Fibroblast of lung (primary cell): ENCODE measurements around the gene ATP9B. TPM values are rescaled to one million over a fixed set of nuclear protein-coding genes. Genes with fewer than 3 reads are reported as not detected.

Source experiments
- DNase-seq, 2 donors: peaks; one replicate each; pipeline versions ENCODE4 v3.0.0 to v3.0.0-alpha.2; 2010; ENCODE audit warnings: low read depth in 2 of 2
- H2AFZ ChIP-seq: 2 replicates; pipeline ENCODE4 v1.5.1; 2012; ENCODE audit warnings: low read length, control low read depth, inconsistent platforms
- H3K27ac ChIP-seq: 2 replicates; pipeline ENCODE4 v1.5.1; 2011; ENCODE audit warnings: low read length, control low read depth; ENCODE audit not compliant: insufficient read depth
- H3K27me3 ChIP-seq: 2 replicates; pipeline ENCODE4 v1.5.1; 2011; ENCODE audit warnings: mild to moderate bottlenecking, low read length; ENCODE audit not compliant: control insufficient read depth, insufficient read depth
- H3K36me3 ChIP-seq: 2 replicates; pipeline ENCODE4 v1.5.1; 2011; ENCODE audit warnings: low read length; ENCODE audit not compliant: control insufficient read depth, insufficient read depth
- H3K4me1 ChIP-seq: 2 replicates; pipeline ENCODE4 v1.5.1; 2011; ENCODE audit warnings: low read length; ENCODE audit not compliant: control insufficient read depth, insufficient read depth; ENCODE audit errors: extremely low read depth
- H3K4me2 ChIP-seq: 2 replicates; pipeline ENCODE4 v1.5.1; 2011; ENCODE audit warnings: low read length, control low read depth; ENCODE audit not compliant: insufficient read depth; ENCODE audit errors: extremely low read depth
- H3K4me3 ChIP-seq, 4 experiments: fragments of 200-600 bp in 1 of 4; sonication (generic) in 1 of 4; replicated peaks in 1 of 4; 2 replicates each; pipeline ENCODE4 v1.5.1; 2011 to 2016; ENCODE audit warnings: low read length in 4 of 4, low read depth in 3 of 4, mild to moderate bottlenecking in 3 of 4, control low read depth in 2 of 4, inconsistent platforms in 1 of 4, mixed read lengths in 1 of 4; ENCODE audit not compliant: insufficient read depth in 1 of 4; ENCODE audit errors: control extremely low read depth in 1 of 4
- H3K79me2 ChIP-seq: 2 replicates; pipeline ENCODE4 v1.5.1; 2012; ENCODE audit warnings: mild to moderate bottlenecking, low read length, inconsistent platforms; ENCODE audit not compliant: control insufficient read depth, insufficient read depth
- H3K9ac ChIP-seq: 2 replicates; pipeline ENCODE4 v1.5.1; 2011; ENCODE audit warnings: mild to moderate bottlenecking, low read length, control low read depth; ENCODE audit not compliant: insufficient read depth
- H3K9me3 ChIP-seq: 2 replicates; pipeline ENCODE4 v1.5.1; 2012; ENCODE audit warnings: low read depth, low read length; ENCODE audit not compliant: control insufficient read depth, insufficient read depth
- H4K20me1 ChIP-seq: 2 replicates; pipeline ENCODE4 v1.5.1; 2011; ENCODE audit warnings: low read length; ENCODE audit not compliant: control insufficient read depth, insufficient read depth; ENCODE audit errors: extremely low read depth
- CTCF ChIP-seq, 2 donors: IDR thresholded peaks in 1 of 2; conservative IDR thresholded peaks in 1 of 2; 1 replicate in 1 of 2; 2 replicates in 1 of 2; pipeline ENCODE4 v1.5.1; 2011 to 2012; ENCODE audit warnings: low read length in 2 of 2, control low read depth in 1 of 2, inconsistent platforms in 1 of 2, low read depth in 1 of 2, mild to moderate bottlenecking in 1 of 2
- EZH2 ChIP-seq: IDR thresholded peaks from 2 replicates; pipeline ENCODE4 v1.5.1; 2012; ENCODE audit warnings: low read length, control low read depth, mild to moderate bottlenecking; ENCODE audit errors: missing control alignments
- polyA plus RNA-seq, 2 donors: library from polyadenylated mRNA; depleted of rRNA in 1 of 2; stranded (reverse) in 1 of 2; unstranded in 1 of 2; fragments of >200 nt; gene quantifications; 2 replicates each; pipeline ENCODE4 v1.2.1, GENCODE V29; 2011 to 2012; ENCODE audit warnings: missing spikeins in 1 of 2
- total RNA-seq: library from RNA; depleted of rRNA; stranded (reverse); fragments of >200 nt; gene quantifications from 2 replicates; pipeline ENCODE4 v1.2.1, GENCODE V29; 2014

Gene ATP9B
- total and polyA plus RNA-seq, 2 donors (not counting 1 experiment from before 2014, with no cell fraction given): 11.2 to 27.7 TPM

DNA sequence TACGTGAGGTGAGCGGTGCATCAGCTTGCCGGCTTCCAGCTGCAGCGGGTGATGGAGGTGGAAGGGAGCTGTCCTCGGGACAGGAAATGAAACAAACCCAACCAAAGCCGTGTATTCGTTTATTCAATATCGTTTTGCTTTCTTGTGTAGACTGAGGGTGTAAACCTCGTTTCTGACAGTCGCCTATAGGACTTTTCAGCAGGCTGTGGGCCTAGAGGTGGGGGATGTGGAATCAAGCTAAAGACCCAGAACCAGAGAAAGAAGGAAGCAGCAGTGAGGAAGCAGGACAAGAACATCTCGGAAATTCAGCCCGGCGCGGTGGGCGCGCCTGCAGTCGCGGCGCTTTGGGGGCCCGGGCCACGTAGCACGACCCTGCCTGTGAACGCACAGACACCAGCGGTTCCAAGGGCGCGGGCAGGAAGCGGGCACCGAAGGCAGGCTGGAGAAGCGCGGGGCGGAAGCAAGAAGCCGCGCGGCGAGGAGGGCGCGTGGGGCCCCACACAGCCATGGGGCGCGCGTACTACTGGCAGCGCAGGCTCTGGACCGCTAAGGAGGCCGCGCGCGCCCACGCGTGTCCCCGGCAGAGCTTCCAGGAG is 755 bp upstream of the ATP9B start:
- peak overlapping the region; percentile 79 for H3K4me2 ChIP-seq
- peak overlapping the region; percentile 81 for H2AFZ ChIP-seq
- no peaks in the 10 kb centered on the region for H3K36me3 ChIP-seq
- H4K20me1 ChIP-seq: no peaks in the 10 kb centered on the region
- no peaks in the 10 kb centered on the region for H3K4me1 ChIP-seq
- DNase-seq: peak; percentile 16
- H3K9me3 ChIP-seq: no peaks in the 10 kb centered on the region
- TF ChIP-seq CTCF (conservative IDR thresholded peaks at IDR 0.05 in 1 of 2, IDR thresholded peaks at IDR 0.05 in 1 of 2; ENCODE audit: low read depth in 1 of 2, low read length in 2 of 2): no peak
- no peak for TF ChIP-seq EZH2
- peak overlapping the region; percentile 43 to 91 (median 54) for H3K4me3 ChIP-seq
- H3K79me2 ChIP-seq: peaks cover 14% of the 10 kb centered on the region
- H3K9ac ChIP-seq: peak overlapping the region; percentile 66
- H3K27me3 ChIP-seq: no peaks in the 10 kb centered on the region
- H3K27ac ChIP-seq: peak overlapping the region; percentile 68

- peaks cover 19% of the 10 kb centered on the region for H3K79me2 ChIP-seq
- H3K4me2 ChIP-seq: peak overlapping the region; percentile 87
- peak overlapping the region; percentile 91 to 96 (median 94) for H3K4me3 ChIP-seq
- no peaks in the 10 kb centered on the region for H3K4me1 ChIP-seq
- no peak for TF ChIP-seq EZH2
- TF ChIP-seq CTCF (conservative IDR thresholded peaks at IDR 0.05 in 1 of 2, IDR thresholded peaks at IDR 0.05 in 1 of 2; ENCODE audit: low read depth in 1 of 2, low read length in 2 of 2): no peak
- DNase-seq: peak in 1 of 2 donors; percentile 14
- no peaks in the 10 kb centered on the region for H4K20me1 ChIP-seq
- H3K27ac ChIP-seq: peak overlapping the region; percentile 73
- H3K36me3 ChIP-seq: no peaks in the 10 kb centered on the region
- peak overlapping the region; percentile 93 for H3K9ac ChIP-seq
- H3K27me3 ChIP-seq: no peaks in the 10 kb centered on the region
- H3K9me3 ChIP-seq: no peaks in the 10 kb centered on the region
- peak overlapping the region; percentile 68 for H2AFZ ChIP-seq
Observed at GRCh38 chr18:79069717-79070151, 540 bp downstream of the ATP9B start.

DNA sequence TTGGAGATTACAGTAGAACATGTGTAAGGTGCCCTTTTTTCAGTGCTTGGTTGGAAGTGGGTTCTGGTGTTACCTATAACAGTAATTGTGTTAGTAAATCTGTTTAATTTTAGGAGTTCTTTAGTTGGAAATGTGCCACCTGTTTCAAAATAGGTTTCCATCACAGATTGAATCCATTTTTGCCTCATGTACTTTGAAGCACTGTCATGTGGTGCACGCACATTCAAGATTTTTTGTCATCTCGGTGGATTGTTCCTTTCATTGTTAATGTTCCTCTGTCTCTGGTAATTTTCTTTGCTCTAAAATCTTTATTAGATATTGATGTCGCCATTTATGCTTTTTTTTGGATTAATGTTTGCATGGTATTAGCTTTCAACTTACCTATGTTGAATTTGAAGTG is 1.3 kb downstream of the ATP9B start:
- H3K27me3 ChIP-seq: no peaks in the 10 kb centered on the region
- no peak overlapping the region for H3K27ac ChIP-seq
- H3K4me2 ChIP-seq: peak overlapping the region; percentile 87
- no peaks in the 10 kb centered on the region for H4K20me1 ChIP-seq
- no peaks in the 10 kb centered on the region for H3K36me3 ChIP-seq
- no peak overlapping the region for H3K9ac ChIP-seq
- H3K9me3 ChIP-seq: no peaks in the 10 kb centered on the region
- no peak for TF ChIP-seq EZH2
- TF ChIP-seq CTCF (conservative IDR thresholded peaks at IDR 0.05 in 1 of 2, IDR thresholded peaks at IDR 0.05 in 1 of 2; ENCODE audit: low read depth in 1 of 2, low read length in 2 of 2): no peak
- H3K4me3 ChIP-seq: peak overlapping the region; percentile 91 to 96 (median 94)
- peaks cover 21% of the 10 kb centered on the region for H3K79me2 ChIP-seq
- H3K4me1 ChIP-seq: no peaks in the 10 kb centered on the region
- peak in 1 of 2 donors; percentile 9 for DNase-seq
- H2AFZ ChIP-seq: no peak overlapping the region
